Suprapubic skin (tissue), 4 donors: ENCODE measurements around the gene ADAM19.

ENCODE experiments used
- CTCF ChIP-seq, 2 donors: fragments of 200-600 bp in 1 of 2; fragments of 450-650 bp in 1 of 2; sonication (generic) in 1 of 2; IDR thresholded peaks; one replicate each; pipeline ENCODE4 v1.5.1; 2016 to 2019; ENCODE audit warnings: antibody characterized with exemption in 2 of 2, mild to moderate bottlenecking in 1 of 2, moderate library complexity in 1 of 2
- POLR2A ChIP-seq, 2 donors: fragments of 450-650 bp; IDR thresholded peaks; one replicate each; pipeline ENCODE4 v1.6.1; 2017; ENCODE audit warnings: antibody characterized with exemption in 2 of 2, mild to moderate bottlenecking in 2 of 2, moderate library complexity in 2 of 2
- POLR2AphosphoS5 ChIP-seq, 3 donors: sonication (generic); formaldehyde crosslinking; IDR thresholded peaks; one replicate each; pipeline ENCODE4 v1.6.1; 2017; ENCODE audit warnings: antibody characterized with exemption in 3 of 3

GRCh38 chr5:157486221-157486681 lies 89.3 kb downstream of the ADAM19 start:
- TF ChIP-seq CTCF (IDR thresholded peaks at IDR 0.05) (no peak), POLR2A (IDR thresholded peaks at IDR 0.05) (no peak), POLR2AphosphoS5 (IDR thresholded peaks at IDR 0.05) (no peak)
